Vagina (tissue), 2 donors: Measurements from ENCODE around the gene NAV2.

Experiments used
- CTCF ChIP-seq, 3 experiments: fragments of 450-650 bp in 2 of 3; fragments of 200-600 bp in 1 of 3; sonication (generic) in 1 of 3; IDR thresholded peaks; one replicate each; pipeline ENCODE4 v1.5.1; 2017 to 2019; ENCODE audit warnings: antibody characterized with exemption in 3 of 3, mild to moderate bottlenecking in 2 of 3, moderate library complexity in 2 of 3
- POLR2A ChIP-seq, 2 donors: fragments of 450-650 bp; IDR thresholded peaks; one replicate each; pipeline ENCODE4 v1.6.1; 2017; ENCODE audit warnings: antibody characterized with exemption in 2 of 2, mild to moderate bottlenecking in 2 of 2, moderate library complexity in 2 of 2
- POLR2AphosphoS5 ChIP-seq, 2 donors: sonication (generic); formaldehyde crosslinking; IDR thresholded peaks; one replicate each; pipeline ENCODE4 v1.9.0; 2017; ENCODE audit warnings: antibody characterized with exemption in 2 of 2, mild to moderate bottlenecking in 2 of 2, low read depth in 1 of 2; ENCODE audit not compliant: insufficient read depth in 1 of 2

GRCh38 chr11:19820100-19820499 is 107.5 kb downstream of the NAV2 start:
- no peak for TF ChIP-seq POLR2A (IDR thresholded peaks at IDR 0.05)
- no peak for TF ChIP-seq CTCF (IDR thresholded peaks at IDR 0.05)
- no peak for TF ChIP-seq POLR2AphosphoS5 (IDR thresholded peaks at IDR 0.05; ENCODE audit: insufficient read depth in 1 of 2, low read depth in 1 of 2)
